Vagina (tissue), 2 donors: ENCODE data around the gene OTOS. TPM values are rescaled to one million over a fixed set of nuclear protein-coding genes. Genes with fewer than 3 reads are reported as not detected.

ENCODE experiments used
- DNase-seq, 2 donors: peaks; one replicate each; pipeline ENCODE4 v3.0.0-alpha.2; 2017; ENCODE audit errors: extremely low spot score in 2 of 2
- H3K27ac ChIP-seq: fragments of 200-600 bp; sonication (generic); one replicate; pipeline ENCODE4 v1.5.1; 2019
- H3K27me3 ChIP-seq: fragments of 200-600 bp; sonication (generic); one replicate; pipeline ENCODE4 v1.5.1; 2019
- H3K36me3 ChIP-seq, 2 donors: fragments of 200-600 bp; sonication (generic); one replicate each; pipeline ENCODE4 v1.5.1; 2017 to 2019
- H3K4me1 ChIP-seq: fragments of 200-600 bp; sonication (generic); one replicate; pipeline ENCODE4 v1.5.1; 2019
- H3K4me3 ChIP-seq, 2 donors: fragments of 200-600 bp; sonication (generic); 1 replicate in 1 of 2; 2 replicates in 1 of 2; pipeline ENCODE4 v1.5.1; 2016 to 2019
- H3K9me3 ChIP-seq: fragments of 200-600 bp; sonication (generic); one replicate; pipeline ENCODE4 v1.5.1; 2019
- CTCF ChIP-seq, 3 experiments: fragments of 450-650 bp in 2 of 3; fragments of 200-600 bp in 1 of 3; sonication (generic) in 1 of 3; IDR thresholded peaks; one replicate each; pipeline ENCODE4 v1.5.1; 2017 to 2019; ENCODE audit warnings: antibody characterized with exemption in 3 of 3, mild to moderate bottlenecking in 2 of 3, moderate library complexity in 2 of 3
- POLR2A ChIP-seq, 2 donors: fragments of 450-650 bp; IDR thresholded peaks; one replicate each; pipeline ENCODE4 v1.6.1; 2017; ENCODE audit warnings: antibody characterized with exemption in 2 of 2, mild to moderate bottlenecking in 2 of 2, moderate library complexity in 2 of 2
- POLR2AphosphoS5 ChIP-seq, 2 donors: sonication (generic); formaldehyde crosslinking; IDR thresholded peaks; one replicate each; pipeline ENCODE4 v1.9.0; 2017; ENCODE audit warnings: antibody characterized with exemption in 2 of 2, mild to moderate bottlenecking in 2 of 2, low read depth in 1 of 2; ENCODE audit not compliant: insufficient read depth in 1 of 2
- intact Hi-C: fragments of 100-400 bp; cut with DNase I; formaldehyde crosslinking; loops from one replicate; pipeline ENCODE4 v1.15.1; 2023
- total RNA-seq: library from RNA; depleted of rRNA; stranded (reverse); fragments of >200 nt; gene quantifications from one replicate; pipeline ENCODE4 v1.2.3, GENCODE V29; 2016

Gene OTOS
- total RNA-seq, 1 donor from 2014 or later: not detected

DNA sequence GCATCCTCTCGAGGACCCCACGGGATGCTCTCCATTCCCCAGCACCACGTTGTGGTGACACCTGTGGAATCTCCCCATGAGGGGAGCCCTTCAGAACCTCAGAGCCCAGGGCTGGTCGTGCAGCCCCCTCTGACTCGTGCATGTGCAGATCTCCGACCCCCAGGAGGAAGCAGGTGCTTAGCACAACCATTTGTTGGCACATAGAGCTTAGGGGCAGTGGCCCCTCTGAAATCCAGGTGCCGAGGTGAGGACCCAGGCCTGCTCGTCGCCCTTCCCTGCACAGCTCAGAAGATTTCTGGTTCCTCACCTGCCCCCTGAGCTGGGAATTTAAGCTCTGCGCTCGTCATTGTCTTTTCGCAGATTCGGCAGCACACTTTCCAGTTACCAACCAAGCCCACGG lies 1.3 kb upstream of the OTOS start:
- Histone ChIP-seq H3K9me3 (no peaks in the 10 kb centered on the region), H3K27ac (no peak overlapping the region), H3K4me1 (no peaks in the 10 kb centered on the region), H3K36me3 (no peaks in the 10 kb centered on the region), H3K27me3 (no peaks in the 10 kb centered on the region), H3K4me3 (no peak overlapping the region)
- intact Hi-C loops: loop anchor here (5.0 kb wide), 1 partner anchor 276 kb away; no protein-coding TSS in a partner anchor
- no peak for DNase-seq
- TF ChIP-seq POLR2AphosphoS5 (IDR thresholded peaks at IDR 0.05; ENCODE audit: insufficient read depth in 1 of 2, low read depth in 1 of 2) (no peak), POLR2A (IDR thresholded peaks at IDR 0.05) (no peak), CTCF (IDR thresholded peaks at IDR 0.05) (no peak)

DNA sequence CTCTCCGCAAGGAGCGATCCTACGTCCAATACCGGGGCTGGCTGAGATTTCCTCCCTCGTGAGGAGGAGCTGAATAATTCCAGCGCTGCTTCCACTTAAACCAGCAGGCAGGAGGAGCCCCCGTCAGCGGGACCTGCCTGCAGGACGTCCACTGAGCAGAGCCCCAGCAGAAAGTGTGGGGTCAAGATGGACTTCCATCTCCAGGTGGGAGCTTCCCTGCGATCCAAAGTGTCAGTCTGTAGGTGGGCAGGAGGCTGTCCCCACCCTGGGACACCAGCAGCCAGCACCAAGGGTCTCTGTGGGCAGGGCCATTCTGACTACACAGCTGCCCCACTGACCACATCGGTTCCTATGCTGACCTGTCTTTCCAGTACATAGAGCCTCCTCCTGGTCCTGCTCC lies 462 bp upstream of the OTOS start:
- no peaks in the 10 kb centered on the region for H3K9me3 ChIP-seq
- intact Hi-C loops: loop anchor here (5.0 kb wide), 1 partner anchor 276 kb away; no protein-coding TSS in a partner anchor
- TF ChIP-seq POLR2A (IDR thresholded peaks at IDR 0.05) (no peak), POLR2AphosphoS5 (IDR thresholded peaks at IDR 0.05; ENCODE audit: insufficient read depth in 1 of 2, low read depth in 1 of 2) (no peak), CTCF (IDR thresholded peaks at IDR 0.05) (no peak)

GRCh38 chr2:240139666-240140393 lies 628 bp downstream of the OTOS start:
- no peaks in the 10 kb centered on the region for H3K27me3 ChIP-seq
- no peak overlapping the region for H3K27ac ChIP-seq
- H3K4me3 ChIP-seq: no peak overlapping the region
- H3K9me3 ChIP-seq: no peaks in the 10 kb centered on the region
- H3K4me1 ChIP-seq: peaks cover 9% of the 10 kb centered on the region
- H3K36me3 ChIP-seq: no peaks in the 10 kb centered on the region
- intact Hi-C loops: loop anchor here (5.0 kb wide), 1 partner anchor 277 kb away; no protein-coding TSS in a partner anchor
- no peak for TF ChIP-seq POLR2AphosphoS5 (IDR thresholded peaks at IDR 0.05; ENCODE audit: insufficient read depth in 1 of 2, low read depth in 1 of 2)
- TF ChIP-seq CTCF (IDR thresholded peaks at IDR 0.05): no peak
- no peak for TF ChIP-seq POLR2A (IDR thresholded peaks at IDR 0.05)
- DNase-seq: no peak

More for the DNA sequence above, 462 bp upstream of the OTOS start:
- Histone ChIP-seq H3K27me3 (no peaks in the 10 kb centered on the region), H3K36me3 (no peaks in the 10 kb centered on the region), H3K4me3 (no peak overlapping the region), H3K4me1 (no peaks in the 10 kb centered on the region), H3K27ac (no peak overlapping the region)
- no peak for DNase-seq

DNA sequence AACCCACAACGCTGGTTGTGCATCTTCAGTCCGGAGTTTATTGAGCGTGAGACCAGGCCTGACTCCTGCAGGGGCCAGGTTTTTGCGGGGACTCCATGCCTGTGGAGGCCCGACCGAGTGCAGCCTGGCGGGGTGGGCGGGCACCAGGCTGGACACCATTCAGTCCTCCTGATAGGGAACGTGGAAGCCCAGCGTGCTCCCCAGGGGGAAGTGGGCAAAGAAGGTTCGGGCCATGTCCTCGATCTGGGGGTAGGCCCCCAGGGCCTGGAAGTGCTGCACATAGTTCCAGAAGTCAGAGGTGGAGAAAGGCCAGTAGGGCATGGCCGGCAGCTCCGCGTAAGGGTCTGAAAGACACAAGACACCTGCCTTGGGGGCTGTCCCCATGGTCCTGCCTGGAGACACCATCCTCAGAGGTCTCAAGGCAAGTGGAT lies 1.4 kb downstream of the OTOS start:
- TF ChIP-seq CTCF (IDR thresholded peaks at IDR 0.05) (no peak), POLR2AphosphoS5 (IDR thresholded peaks at IDR 0.05; ENCODE audit: insufficient read depth in 1 of 2, low read depth in 1 of 2) (no peak), POLR2A (IDR thresholded peaks at IDR 0.05) (no peak)
- H3K27ac ChIP-seq: no peak overlapping the region
- no peaks in the 10 kb centered on the region for H3K9me3 ChIP-seq
- no peaks in the 10 kb centered on the region for H3K36me3 ChIP-seq
- no peak overlapping the region for H3K4me3 ChIP-seq
- no peaks in the 10 kb centered on the region for H3K27me3 ChIP-seq
- DNase-seq: no peak
- intact Hi-C loops: no loop called here
- peaks cover 16% of the 10 kb centered on the region for H3K4me1 ChIP-seq
